IMR-90 (cell line): ENCODE measurements around the gene HRH3. TPM values are rescaled to one million over a fixed set of nuclear protein-coding genes. Genes with fewer than 3 reads are reported as not detected.

Experiments
- ATAC-seq: fragments of 200-7000 bp; cut with Tn5 transposase; 2 replicates; pipeline ENCODE4 v1.9.1; 2020; ENCODE audit warnings: low read depth, mild to moderate bottlenecking, moderate library complexity
- BruUV-seq: library from RNA; stranded (reverse); fragments of 400-500 nt; replicated peaks from 2 replicates; lab custom pipeline; 2021; lab: Mats Ljungman, UMichigan
- CTCF ChIA-PET: fragments of 300-600 bp; formaldehyde crosslinking; extraction: SDS; loops from one replicate; lab custom pipeline; 2021; ENCODE audit warnings: antibody characterized with exemption; lab: Yijun Ruan, JAX
- POLR2A ChIA-PET: fragments of 300-600 bp; sonication (Branson Sonifier 250); formaldehyde crosslinking; loops from one replicate; lab custom pipeline; 2022; ENCODE audit warnings: antibody characterized with exemption; ENCODE audit not compliant: unreplicated experiment; lab: Charles Lee
- DNase-seq: peaks from one replicate; pipeline ENCODE4 v3.0.0; 2013
- H2AFZ ChIP-seq: replicated peaks from 2 replicates; pipeline ENCODE3; 2013; ENCODE audit warnings: low read length, mild to moderate bottlenecking; ENCODE audit not compliant: poor library complexity
- H2AK5ac ChIP-seq: 2 replicates; pipeline ENCODE4 v1.6.1; 2013; ENCODE audit warnings: low read depth, low read length, inconsistent platforms
- H2AK9ac ChIP-seq: replicated peaks from 2 replicates; pipeline ENCODE3; 2013; ENCODE audit warnings: mild to moderate bottlenecking, low read depth, low read length, moderate library complexity; ENCODE audit not compliant: poor library complexity
- H2BK120ac ChIP-seq: 2 replicates; pipeline ENCODE4 v1.6.1; 2013; ENCODE audit warnings: low read depth, low read length, inconsistent platforms
- H2BK15ac ChIP-seq: 3 replicates; pipeline ENCODE4 v1.6.1; 2013; ENCODE audit warnings: low read depth, low read length, inconsistent platforms
- H2BK20ac ChIP-seq: 2 replicates; pipeline ENCODE4 v1.6.1; 2013; ENCODE audit warnings: low read depth, mild to moderate bottlenecking, inconsistent platforms, low read length, moderate library complexity
- H2BK5ac ChIP-seq: 2 replicates; pipeline ENCODE4 v1.6.1; 2013; ENCODE audit warnings: mild to moderate bottlenecking, low read depth, low read length, inconsistent platforms; ENCODE audit not compliant: poor library complexity, severe bottlenecking
- H3K14ac ChIP-seq: replicated peaks from 2 replicates; pipeline ENCODE4 v1.6.1; 2013; ENCODE audit warnings: low read depth, low read length, inconsistent platforms
- H3K18ac ChIP-seq: 2 replicates; pipeline ENCODE4 v1.6.1; 2013; ENCODE audit warnings: low read depth, low read length, control low read depth
- H3K23ac ChIP-seq: 2 replicates; pipeline ENCODE4 v1.6.1; 2013; ENCODE audit warnings: low read depth, low read length, inconsistent platforms
- H3K27ac ChIP-seq: 2 replicates; pipeline ENCODE4 v1.5.1; 2013; ENCODE audit warnings: mild to moderate bottlenecking, control low read depth, low read length; ENCODE audit not compliant: insufficient read depth
- H3K27me3 ChIP-seq: 2 replicates; pipeline ENCODE4 v1.6.1; 2013; ENCODE audit warnings: low read length; ENCODE audit not compliant: control insufficient read depth, insufficient read depth
- H3K36me3 ChIP-seq: 2 replicates; pipeline ENCODE4 v1.6.1; 2013; ENCODE audit warnings: low read length, mixed read lengths; ENCODE audit not compliant: control insufficient read depth, insufficient read depth
- H3K4ac ChIP-seq: 2 replicates; pipeline ENCODE4 v1.6.1; 2013; ENCODE audit warnings: low read depth, low read length, inconsistent platforms
- H3K4me1 ChIP-seq: 2 replicates; pipeline ENCODE4 v1.6.1; 2013; ENCODE audit warnings: low read length, mixed read lengths; ENCODE audit not compliant: control insufficient read depth, insufficient read depth
- H3K4me2 ChIP-seq: 2 replicates; pipeline ENCODE4 v1.6.1; 2013; ENCODE audit warnings: low read depth, mild to moderate bottlenecking, control low read depth, low read length, moderate library complexity
- H3K4me3 ChIP-seq: 2 replicates; pipeline ENCODE4 v1.5.1; 2013; ENCODE audit warnings: low read depth, mild to moderate bottlenecking, control low read depth, low read length, moderate library complexity; ENCODE audit not compliant: insufficient read depth
- H3K56ac ChIP-seq: 2 replicates; pipeline ENCODE4 v1.6.1; 2013; ENCODE audit warnings: low read length, inconsistent platforms; ENCODE audit not compliant: insufficient read depth; ENCODE audit errors: extremely low read depth
- H3K79me1 ChIP-seq, 2 experiments: 2 replicates each; pipeline ENCODE4 v1.6.1; 2013; ENCODE audit warnings: low read length in 2 of 2, inconsistent platforms in 1 of 2, low read depth in 1 of 2
- H3K9ac ChIP-seq: 2 replicates; pipeline ENCODE4 v1.6.1; 2013; ENCODE audit warnings: low read depth, low read length, control low read depth
- H3K9me1 ChIP-seq: 2 replicates; pipeline ENCODE4 v1.6.1; 2013; ENCODE audit warnings: low read length, inconsistent platforms; ENCODE audit not compliant: insufficient read depth
- H3K9me3 ChIP-seq: 2 replicates; pipeline ENCODE4 v1.6.1; 2013; ENCODE audit warnings: low read length; ENCODE audit not compliant: control insufficient read depth, insufficient read depth
- H4K20me1 ChIP-seq: 2 replicates; pipeline ENCODE4 v1.6.1; 2013; ENCODE audit warnings: low read length, inconsistent platforms; ENCODE audit not compliant: insufficient read depth
- H4K5ac ChIP-seq: 2 replicates; pipeline ENCODE4 v1.6.1; 2013; ENCODE audit warnings: mild to moderate bottlenecking, low read depth, low read length, control low read depth
- H4K8ac ChIP-seq, 2 experiments: 2 replicates each; pipeline ENCODE4 v1.6.1; 2013; ENCODE audit warnings: low read depth in 2 of 2, low read length in 2 of 2, control low read depth in 1 of 2, inconsistent platforms in 1 of 2
- H4K91ac ChIP-seq: 2 replicates; pipeline ENCODE4 v1.6.1; 2013; ENCODE audit warnings: low read depth, low read length, inconsistent platforms; ENCODE audit not compliant: insufficient read depth
- CEBPB ChIP-seq: IDR thresholded peaks from 2 replicates; pipeline ENCODE4 v1.6.1; 2012; ENCODE audit warnings: low read depth, low read length, improper control_type of control experiment
- CHD1 ChIP-seq: IDR thresholded peaks from 2 replicates; pipeline ENCODE4 v1.6.1; 2012; ENCODE audit warnings: low read depth, low read length, improper control_type of control experiment
- CTCF ChIP-seq: conservative IDR thresholded peaks from 2 replicates; pipeline ENCODE4 v1.5.1; 2012; ENCODE audit warnings: mild to moderate bottlenecking, low read depth, low read length, improper control_type of control experiment
- FOS ChIP-seq: fragments of 150-350 bp; IDR thresholded peaks from 2 replicates; pipeline ENCODE4 v1.6.1; 2016; ENCODE audit warnings: low read depth, low read length
- MAFK ChIP-seq: IDR thresholded peaks from 2 replicates; pipeline ENCODE4 v1.6.1; 2012; ENCODE audit warnings: low read depth, low read length, improper control_type of control experiment
- MAZ ChIP-seq: IDR thresholded peaks from 2 replicates; pipeline ENCODE4 v1.6.1; 2012; ENCODE audit warnings: low read depth, mild to moderate bottlenecking, low read length, improper control_type of control experiment, moderate library complexity, borderline replicate concordance
- MXI1 ChIP-seq: IDR thresholded peaks from 2 replicates; pipeline ENCODE4 v1.6.1; 2012; ENCODE audit warnings: low read depth, mild to moderate bottlenecking, low read length, moderate library complexity, borderline replicate concordance
- NFE2L2 ChIP-seq: fragments of 150-350 bp; IDR thresholded peaks from 2 replicates; pipeline ENCODE4 v1.6.1; 2016; ENCODE audit warnings: low read depth, mild to moderate bottlenecking, low read length
- POLR2A ChIP-seq: IDR thresholded peaks from 2 replicates; pipeline ENCODE4 v1.6.1; 2012; ENCODE audit warnings: mild to moderate bottlenecking, low read depth, low read length
- RAD21 ChIP-seq: IDR thresholded peaks from 2 replicates; pipeline ENCODE4 v1.6.1; 2012; ENCODE audit warnings: low read length, improper control_type of control experiment
- RCOR1 ChIP-seq: IDR thresholded peaks from 2 replicates; pipeline ENCODE4 v1.6.1; 2012; ENCODE audit warnings: mild to moderate bottlenecking, low read length, improper control_type of control experiment; ENCODE audit not compliant: insufficient replicate concordance
- RFX5 ChIP-seq: IDR thresholded peaks from 2 replicates; pipeline ENCODE4 v1.8.0; 2012; ENCODE audit warnings: low read depth, mild to moderate bottlenecking, low read length, moderate library complexity
- SMC3 ChIP-seq: fragments of 150-350 bp; IDR thresholded peaks from 2 replicates; pipeline ENCODE4 v1.6.1; 2016; ENCODE audit warnings: low read depth, mild to moderate bottlenecking, antibody characterized with exemption, low read length, moderate library complexity
- USF2 ChIP-seq: fragments of 150-350 bp; IDR thresholded peaks from 2 replicates; pipeline ENCODE4 v1.6.1; 2017; ENCODE audit warnings: mild to moderate bottlenecking, antibody characterized with exemption, low read length, low read depth
- WGBS, 2 experiments: methylation state at CpG; one replicate each; pipeline versions ENCODE4 v1.1.5 to v1.1.7; 2013; ENCODE audit warnings: missing lambda C conversion rate in 2 of 2; ENCODE audit not compliant: insufficient read length in 1 of 2; ENCODE audit errors: extremely low coverage in 2 of 2; 5-methylcytosine and 5-hydroxymethylcytosine counted together
- dilution Hi-C: fragments of 300-500 bp; cut with HindIII; formaldehyde crosslinking; loops from one replicate; pipeline ENCODE4 v1.14.3; 2018; ENCODE audit warnings: low sequenced_read_pairs; ENCODE audit not compliant: unreplicated experiment
- in situ Hi-C: fragments of 300-500 bp; cut with MboI; formaldehyde crosslinking; loops from 3 replicates; pipeline ENCODE4 v1.14.3; 2019; ENCODE audit warnings: low sequenced_read_pairs, inconsistent platforms, mixed read lengths
- intact Hi-C: fragments of 100-400 bp; cut with micrococcal nuclease; formaldehyde crosslinking; loops from 2 replicates; pipeline ENCODE4 v1.10.0; 2022
- polyA plus RNA-seq, 3 experiments: library from polyadenylated mRNA; depleted of rRNA; stranded (reverse); fragments of >200 nt; gene quantifications; 2 replicates each; pipeline ENCODE4 v1.2.3, GENCODE V29; 2012; ENCODE audit warnings: low replicate concordance in 1 of 3
- total RNA-seq: library from RNA; depleted of rRNA; stranded (reverse); fragments of >200 nt; gene quantifications from 2 replicates; pipeline ENCODE4 v1.2.3, GENCODE V29; 2012

Gene HRH3
- total and polyA plus RNA-seq, 2 of the 4 experiments (the other 2 are of a cell fraction) = not detected

- H2BK15ac ChIP-seq = no peak overlapping the region
- H3K4me3 ChIP-seq = no peak overlapping the region
- no TSS peak for BruUV-seq
- no peak overlapping the region for H2BK20ac ChIP-seq
- no peak overlapping the region for H3K56ac ChIP-seq
- no peak overlapping the region for H2AFZ ChIP-seq
- dilution Hi-C loops = no loop called here
- no peaks in the 10 kb centered on the region for H3K27me3 ChIP-seq
- ATAC-seq (no peak), DNase-seq (no peak)
- H3K79me1 ChIP-seq = peaks cover 4 to 23% of the 10 kb centered on the region in 2 experiments
- intact Hi-C loops = no loop called here
- no peak overlapping the region for H3K27ac ChIP-seq
- H2AK5ac ChIP-seq = no peak overlapping the region
- no peak for TF ChIP-seq MXI1
- TF ChIP-seq RAD21 = no peak
- TF ChIP-seq FOS = no peak
- no peak for TF ChIP-seq RCOR1
- no peak for TF ChIP-seq CTCF
- no peak for TF ChIP-seq NFE2L2
- no peak for TF ChIP-seq MAFK
- no peak for TF ChIP-seq MAZ
- TF ChIP-seq USF2 = no peak
- no peak for TF ChIP-seq RFX5
- no peak for TF ChIP-seq CEBPB
- TF ChIP-seq POLR2A = no peak
- TF ChIP-seq SMC3 = no peak
- TF ChIP-seq CHD1 = no peak
- H2BK5ac ChIP-seq = no peak overlapping the region
- POLR2A ChIA-PET = no interaction called here
- H4K20me1 ChIP-seq = peaks cover 7% of the 10 kb centered on the region; the same call in 1 of the 2 replicates
- no peak overlapping the region for H3K23ac ChIP-seq
- H3K4ac ChIP-seq = no peak overlapping the region
- H2AK9ac ChIP-seq = no peak overlapping the region
- no peaks in the 10 kb centered on the region; the same call in 1 of the 2 replicates for H3K9me1 ChIP-seq
- no peak overlapping the region for H4K8ac ChIP-seq
- WGBS, 2 experiments = 93% methylated on average over 6 of the region's 18 CpGs; no CpG with 5 or more reads in 1 of the 2 experiments
- CTCF ChIA-PET = no interaction called here
- H3K4me1 ChIP-seq = no peaks in the 10 kb centered on the region
- no peak overlapping the region for H3K14ac ChIP-seq
- in situ Hi-C loops = no loop called here
- H4K5ac ChIP-seq = no peak overlapping the region
- H3K4me2 ChIP-seq = no peak overlapping the region
- H3K9ac ChIP-seq = no peak overlapping the region
- H3K18ac ChIP-seq = no peak overlapping the region
- H2BK120ac ChIP-seq = no peak overlapping the region
- H3K36me3 ChIP-seq = peaks cover 55% of the 10 kb centered on the region
- H4K91ac ChIP-seq = no peak overlapping the region
- no peaks in the 10 kb centered on the region for H3K9me3 ChIP-seq
These were observed 22.3 kb downstream of the HRH3 start for GRCh38 chr20:62197801-62198200.
